ENCODE results near the gene DNMT1.
"Not testable (repeated sequence)": the region's sequence is repeated elsewhere in the genome, so short reads cannot be mapped to it uniquely, and the experiment has no call there.

The DNMT1 gene

DNA sequence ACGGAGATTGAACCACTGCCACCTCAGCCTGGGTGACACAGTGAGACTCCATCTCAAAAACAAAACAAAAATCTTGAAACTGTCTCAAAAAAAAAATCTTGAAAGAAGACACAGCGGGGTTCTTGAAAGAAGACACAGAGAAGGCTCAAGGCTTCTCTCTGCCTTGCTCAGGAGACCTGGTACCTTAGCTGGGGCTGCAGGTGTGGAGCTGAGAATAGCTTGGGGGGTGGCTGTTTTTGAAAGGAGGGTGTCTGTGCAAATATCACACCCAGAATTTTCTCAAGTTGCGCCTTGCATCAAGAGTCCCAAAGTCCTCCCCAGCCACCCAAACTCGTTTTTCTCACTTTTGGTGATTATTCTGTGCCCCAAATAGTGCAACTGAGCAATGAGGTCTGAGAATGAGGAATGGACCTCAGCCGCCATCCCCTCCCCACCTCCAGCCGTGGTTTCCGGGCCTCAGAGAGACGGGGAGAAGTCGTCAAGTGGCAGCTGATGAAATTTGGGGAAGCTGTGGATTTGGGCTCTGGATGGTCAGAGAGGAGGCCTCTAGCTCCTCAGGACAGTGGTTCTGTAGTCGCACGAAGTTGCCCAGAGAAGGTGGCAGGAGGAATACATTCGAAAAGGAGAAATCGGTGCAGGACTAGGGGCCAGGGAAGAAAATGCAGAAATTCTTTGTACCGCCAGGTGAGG lies 27.6 kb upstream of the DNMT1 start:
- no peak for DNase-seq (ENCODE audit: low read depth in 2 of 2, low spot score in 1 of 2)

DNA sequence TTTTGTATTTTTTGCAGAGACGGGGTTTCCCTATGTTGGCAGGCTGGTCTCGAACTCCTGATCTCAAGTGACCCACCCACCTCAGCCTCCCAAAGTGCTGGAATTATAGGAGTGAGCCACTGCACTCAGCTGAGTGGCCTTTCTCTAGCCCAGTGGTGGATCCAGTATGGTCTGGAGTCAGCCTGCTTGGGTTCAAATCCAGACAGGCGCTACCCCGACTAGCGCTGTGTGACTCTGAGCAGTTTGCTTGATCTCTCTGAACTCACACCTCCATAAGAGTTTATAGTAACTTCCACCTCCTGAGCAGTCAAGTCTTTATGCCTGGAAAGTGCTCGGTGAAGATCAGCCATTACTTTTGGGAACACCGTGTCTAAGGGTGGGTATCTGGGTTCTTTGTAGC lies 25.9 kb upstream of the DNMT1 start:
- DNase-seq (ENCODE audit: low read depth in 2 of 2, low spot score in 1 of 2), result no peak

DNA sequence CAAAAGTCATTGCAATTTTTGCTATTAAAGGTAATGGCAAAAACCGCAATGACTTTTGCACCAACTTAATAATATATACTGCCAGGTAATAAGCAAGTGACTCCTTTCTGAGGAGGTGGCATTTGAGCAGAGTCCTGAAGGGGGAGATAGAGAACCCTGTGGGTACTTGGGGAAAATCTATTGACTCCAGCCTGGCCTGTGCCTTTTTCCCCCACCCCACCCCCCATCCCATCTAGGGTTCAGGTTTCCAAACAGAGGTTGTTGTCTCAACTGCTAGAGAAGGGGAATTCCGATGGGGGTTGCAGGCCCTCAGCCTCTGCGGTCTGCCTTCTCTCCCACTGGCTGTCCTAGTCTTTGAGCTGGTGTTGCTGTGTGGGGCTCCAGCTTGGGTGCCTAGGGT lies 24.9 kb upstream of the DNMT1 start:
- DNase-seq (ENCODE audit: low read depth in 2 of 2, low spot score in 1 of 2), result no peak

DNA sequence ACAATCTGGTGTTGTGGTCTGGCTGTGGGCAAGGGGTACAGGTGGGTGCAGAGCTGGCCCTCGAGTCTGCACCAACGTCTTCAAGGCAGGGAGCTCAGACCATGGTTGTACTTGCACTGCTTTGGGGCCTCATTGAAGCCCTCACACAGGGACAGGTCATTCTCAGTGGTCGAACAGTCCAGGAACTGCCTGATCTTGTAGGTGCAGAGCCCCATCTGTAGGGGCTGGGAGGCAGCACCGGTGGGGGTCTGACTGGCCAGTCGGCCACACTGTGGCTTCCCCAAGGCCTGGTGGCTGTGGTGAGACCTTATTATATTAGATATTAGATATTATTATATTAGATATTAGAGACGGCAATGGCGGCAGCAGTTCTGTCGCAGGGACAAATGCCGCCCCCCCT lies 22.3 kb upstream of the DNMT1 start:
- no peak for DNase-seq (ENCODE audit: low read depth in 2 of 2, low spot score in 1 of 2)

DNA sequence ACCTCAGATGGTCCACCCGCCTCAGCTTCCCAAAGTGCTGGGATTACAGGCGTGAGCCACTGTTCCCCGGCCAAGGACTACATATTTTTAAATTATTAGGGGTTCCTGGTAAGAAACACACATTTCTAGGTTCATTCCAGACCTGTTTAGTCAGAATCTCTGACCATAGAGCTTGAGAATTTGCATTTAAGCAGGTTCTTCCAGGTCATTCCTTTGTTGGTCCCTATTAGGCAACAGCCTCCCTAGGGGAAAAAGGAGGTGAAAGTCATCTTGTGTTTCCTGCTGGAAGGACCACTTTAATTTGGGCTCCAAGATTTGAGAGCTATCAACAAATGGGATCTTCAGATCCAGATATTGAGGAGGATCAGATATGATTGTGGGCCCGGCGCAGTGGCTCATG lies 20.0 kb upstream of the DNMT1 start:
- no peak for DNase-seq (ENCODE audit: low read depth in 2 of 2, low spot score in 1 of 2)

DNA sequence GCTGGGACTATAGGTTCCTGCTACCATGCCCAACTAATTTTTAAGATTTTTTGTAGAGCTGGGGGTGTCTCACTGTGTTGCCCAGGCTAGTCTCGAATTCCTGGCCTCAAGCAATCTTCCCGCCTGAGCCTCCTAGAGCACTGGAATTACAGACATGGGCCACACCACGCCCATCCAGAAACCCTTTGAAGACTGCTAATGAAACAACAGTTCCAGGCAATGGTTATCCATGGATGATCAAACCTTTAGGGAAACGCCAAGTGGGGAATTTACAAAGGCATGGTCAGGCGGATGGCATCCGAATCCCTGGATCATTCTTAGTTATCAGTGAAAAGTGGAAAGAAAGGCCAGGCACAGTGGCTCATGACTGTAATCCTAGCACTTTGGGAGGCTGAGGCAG lies 16.9 kb upstream of the DNMT1 start:
- DNase-seq (ENCODE audit: low read depth in 2 of 2, low spot score in 1 of 2), result no peak

DNA sequence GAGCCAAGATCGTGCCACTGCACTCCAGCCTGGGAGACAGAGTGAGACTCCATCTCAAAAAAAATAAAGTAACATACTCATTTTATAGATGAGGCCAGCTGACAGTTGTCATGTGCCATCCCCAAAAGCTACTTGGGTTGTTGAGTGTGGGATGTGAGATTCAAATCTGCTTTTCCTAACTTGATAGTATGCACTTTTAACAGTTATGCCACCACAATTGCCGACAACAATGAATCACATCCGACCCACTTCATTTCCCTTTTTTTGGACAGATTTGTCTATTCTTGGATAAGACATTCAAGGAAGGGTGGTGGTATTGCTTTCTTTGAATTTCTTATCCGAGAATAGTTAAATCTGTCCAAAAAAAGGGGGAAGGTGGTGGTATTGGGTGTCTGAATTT lies 16.3 kb upstream of the DNMT1 start:
- DNase-seq (ENCODE audit: low read depth in 2 of 2, low spot score in 1 of 2), result no peak

DNA sequence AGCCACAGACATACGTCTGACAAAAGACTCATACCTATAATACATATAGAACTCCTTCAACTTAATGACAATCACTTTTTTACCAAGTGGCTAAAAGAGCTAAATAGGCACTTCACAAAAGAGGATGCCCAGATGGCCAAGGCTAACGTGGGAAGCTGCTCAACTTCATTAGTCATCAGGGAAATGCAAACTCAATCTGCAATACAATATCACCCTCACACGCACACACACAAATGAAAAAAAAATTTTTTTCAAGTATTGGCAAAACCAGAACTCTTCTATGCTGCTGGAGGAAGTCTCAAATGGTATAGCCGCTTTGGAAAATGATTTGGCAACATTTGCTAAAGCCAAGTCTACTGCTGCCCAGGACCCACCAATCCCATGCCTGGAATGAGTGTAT lies 14.6 kb upstream of the DNMT1 start:
- no peak for DNase-seq (ENCODE audit: low read depth in 2 of 2, low spot score in 1 of 2)

DNA sequence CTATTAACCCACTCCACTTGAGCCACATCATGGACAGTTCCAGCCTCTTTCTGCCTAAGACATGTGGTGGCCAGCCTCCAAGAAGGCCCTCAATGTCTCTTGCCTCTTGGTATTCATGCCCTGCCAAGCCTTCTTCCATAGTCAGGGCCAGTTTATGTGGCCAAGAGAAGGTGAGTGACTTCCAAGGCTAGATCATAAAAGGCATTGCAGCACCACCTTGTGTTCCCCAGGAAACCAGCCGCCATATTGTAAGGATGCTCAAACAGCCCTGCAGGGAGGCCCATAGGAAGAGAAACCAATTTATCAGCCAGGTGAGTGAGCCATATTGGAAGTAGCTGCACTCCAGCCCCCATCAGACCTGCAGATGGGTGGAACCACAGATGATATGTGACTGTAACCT lies 12.3 kb upstream of the DNMT1 start:
- DNase-seq (ENCODE audit: low read depth in 2 of 2, low spot score in 1 of 2), result no peak

DNA sequence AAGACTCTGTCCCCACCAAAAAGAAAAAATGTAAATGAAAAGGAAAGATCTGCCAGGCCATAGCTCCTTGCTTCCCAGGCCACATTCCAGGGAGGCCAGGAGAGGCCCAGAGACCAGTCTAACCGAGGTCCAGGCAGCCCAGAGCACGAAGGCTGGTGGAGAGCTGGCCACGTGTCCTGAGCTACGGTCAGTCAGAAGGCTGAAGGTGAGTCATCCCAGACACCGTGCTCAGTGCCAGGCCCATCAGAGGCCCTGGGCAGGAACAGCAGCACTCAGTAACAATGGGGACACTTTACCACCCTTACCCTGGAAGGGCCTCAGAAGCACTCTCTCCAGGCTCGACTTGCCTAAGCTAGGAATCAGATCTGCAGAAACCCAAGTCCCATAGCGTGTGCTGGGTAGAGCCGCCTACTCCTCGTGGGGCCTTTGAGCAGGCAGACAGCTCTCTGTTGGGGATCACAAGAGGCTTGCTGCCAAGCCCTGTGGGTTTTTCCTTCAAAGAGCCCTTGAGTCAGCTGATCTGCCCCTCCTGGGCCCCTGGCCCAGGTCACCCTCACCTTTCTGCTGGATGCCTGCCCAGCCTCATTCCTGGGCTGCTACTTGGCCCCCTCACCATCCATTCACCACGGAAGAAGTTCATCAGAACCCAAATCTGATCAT lies 11.6 kb upstream of the DNMT1 start:
- no peak for DNase-seq (ENCODE audit: low read depth in 2 of 2, low spot score in 1 of 2)

DNA sequence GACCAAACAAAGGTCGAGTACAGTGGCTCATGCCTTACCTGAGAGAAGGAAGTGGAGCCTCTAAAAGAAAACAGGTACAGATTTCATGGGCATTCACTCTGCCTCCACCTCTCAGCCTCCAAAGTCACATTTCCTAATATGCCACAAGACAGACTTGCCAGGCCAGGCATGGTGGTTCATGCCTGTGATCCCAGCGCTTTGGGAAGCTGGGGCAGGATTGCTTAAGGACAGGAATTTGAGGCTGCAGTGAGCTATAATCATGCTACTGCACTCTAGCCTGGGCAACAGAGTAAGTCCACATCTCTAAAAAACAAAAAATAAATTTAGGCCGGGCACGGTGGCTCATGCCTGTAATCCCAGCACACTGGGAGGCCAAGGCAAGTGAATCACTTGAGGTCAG lies 10.9 kb upstream of the DNMT1 start:
- no peak for DNase-seq (ENCODE audit: low read depth in 2 of 2, low spot score in 1 of 2)

DNA sequence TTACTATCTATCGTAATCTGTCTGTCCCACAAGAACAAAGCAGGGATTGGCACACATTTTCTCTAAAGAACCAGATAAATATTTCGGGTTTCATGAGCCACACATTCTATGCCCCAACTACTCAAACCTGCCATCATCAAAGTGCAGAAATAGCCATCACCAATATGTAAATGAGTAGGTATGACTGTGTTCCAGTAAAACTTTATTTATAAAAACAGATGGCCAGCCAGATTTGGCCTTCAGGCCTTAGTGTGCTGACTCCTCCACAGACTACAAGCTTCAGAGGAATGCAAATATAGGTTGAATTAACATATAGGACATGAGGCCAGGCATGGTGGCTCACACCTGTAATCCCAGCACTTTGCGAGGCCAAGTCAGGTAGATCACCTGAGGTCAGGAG lies 8.9 kb upstream of the DNMT1 start:
- DNase-seq (ENCODE audit: low read depth in 2 of 2, low spot score in 1 of 2), result no peak

DNA sequence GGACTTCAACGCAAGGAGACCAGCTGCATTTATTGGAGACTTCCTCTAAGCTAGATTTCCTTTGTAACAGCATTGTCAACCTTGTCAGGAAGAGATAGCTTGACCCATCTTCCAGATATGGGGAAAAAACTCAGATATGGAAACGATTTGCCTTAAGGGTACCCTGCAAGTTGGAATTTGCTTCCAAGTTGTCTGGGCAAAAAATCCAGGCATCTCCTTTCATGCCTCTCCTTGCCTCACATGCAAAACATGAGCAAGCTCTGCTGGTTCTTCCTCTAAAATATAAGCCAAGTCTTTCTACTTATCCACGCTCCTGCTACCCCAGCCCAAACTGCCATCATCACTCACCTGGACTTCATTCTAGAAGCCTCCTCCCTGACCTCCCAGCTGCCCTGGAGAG lies 6.4 kb upstream of the DNMT1 start:
- no peak for DNase-seq (ENCODE audit: low read depth in 2 of 2, low spot score in 1 of 2)

DNA sequence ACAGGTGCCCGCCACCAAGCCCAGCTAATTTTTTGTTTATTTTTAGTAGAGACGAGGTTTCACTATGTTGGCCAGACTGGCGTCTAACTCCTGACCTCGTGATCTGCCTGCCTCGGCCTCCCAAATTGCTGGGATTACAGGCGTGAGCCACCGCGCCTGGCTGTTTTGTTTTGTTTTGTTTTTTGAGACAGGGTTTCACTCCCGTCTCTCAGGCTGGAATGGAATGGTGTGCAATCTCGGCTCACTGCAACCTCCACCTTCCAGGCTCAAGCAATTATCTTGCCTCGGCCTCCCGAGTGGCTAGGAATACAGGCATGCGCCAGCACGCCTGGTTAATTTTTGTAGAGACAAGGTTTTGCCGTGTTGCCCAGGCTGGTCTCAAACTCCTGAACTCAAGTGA lies 5.3 kb upstream of the DNMT1 start:
- DNase-seq (ENCODE audit: low read depth in 2 of 2, low spot score in 1 of 2), result not testable (repeated sequence)

DNA sequence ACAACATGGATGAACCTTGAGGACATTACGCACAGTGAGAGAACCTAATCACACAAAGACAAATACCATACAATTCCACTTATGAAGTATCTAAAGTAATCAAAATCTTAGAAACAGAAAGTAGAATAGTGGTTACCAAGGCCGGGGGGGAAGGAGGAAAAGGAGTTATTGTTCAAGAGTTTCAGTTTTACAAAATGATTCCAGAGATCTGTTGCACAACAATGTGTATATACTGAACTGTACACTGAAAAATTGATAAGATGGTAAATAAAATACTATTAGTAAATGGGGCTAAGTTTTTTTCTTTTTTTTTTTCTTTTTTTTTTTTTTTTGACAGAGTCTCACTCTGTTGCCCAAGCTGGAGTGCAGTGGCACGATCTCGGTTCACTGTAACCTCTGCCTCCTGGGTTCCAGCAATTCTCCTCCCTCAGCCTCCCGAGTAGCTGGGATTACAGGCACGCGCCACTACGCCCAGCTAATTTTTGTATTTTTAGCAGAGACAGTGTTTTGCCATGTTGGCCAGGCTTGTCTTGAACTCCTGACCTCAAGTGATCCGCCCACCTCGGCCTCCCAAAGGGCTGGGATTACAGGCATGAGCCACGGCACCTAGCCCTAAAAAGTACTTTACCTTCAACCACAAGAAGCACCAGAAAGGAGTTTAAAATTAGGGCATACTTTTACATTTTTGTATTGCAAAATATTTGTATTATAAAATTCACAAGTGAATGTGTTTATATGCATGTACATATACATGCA lies 4.3 kb upstream of the DNMT1 start:
- DNase-seq (ENCODE audit: low read depth in 2 of 2, low spot score in 1 of 2), result not testable (repeated sequence)

DNA sequence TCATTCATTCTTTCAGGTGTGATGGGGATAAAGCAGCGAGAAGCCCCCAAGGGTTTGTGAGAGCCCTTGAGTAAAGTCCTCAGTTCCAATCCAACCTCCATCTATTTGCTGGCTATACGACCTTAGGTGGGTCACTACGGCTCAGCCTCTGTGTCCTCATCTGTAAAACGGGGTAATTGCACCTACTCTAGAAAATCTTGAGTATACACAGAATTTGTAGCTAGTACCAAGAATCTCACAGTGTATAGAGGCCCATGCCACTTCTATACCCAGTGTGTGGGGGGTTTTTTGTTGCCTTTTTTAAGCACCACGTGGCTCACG lies 406 bp upstream of the DNMT1 start:
- no peak for DNase-seq (ENCODE audit: low read depth in 2 of 2, low spot score in 1 of 2)

DNA sequence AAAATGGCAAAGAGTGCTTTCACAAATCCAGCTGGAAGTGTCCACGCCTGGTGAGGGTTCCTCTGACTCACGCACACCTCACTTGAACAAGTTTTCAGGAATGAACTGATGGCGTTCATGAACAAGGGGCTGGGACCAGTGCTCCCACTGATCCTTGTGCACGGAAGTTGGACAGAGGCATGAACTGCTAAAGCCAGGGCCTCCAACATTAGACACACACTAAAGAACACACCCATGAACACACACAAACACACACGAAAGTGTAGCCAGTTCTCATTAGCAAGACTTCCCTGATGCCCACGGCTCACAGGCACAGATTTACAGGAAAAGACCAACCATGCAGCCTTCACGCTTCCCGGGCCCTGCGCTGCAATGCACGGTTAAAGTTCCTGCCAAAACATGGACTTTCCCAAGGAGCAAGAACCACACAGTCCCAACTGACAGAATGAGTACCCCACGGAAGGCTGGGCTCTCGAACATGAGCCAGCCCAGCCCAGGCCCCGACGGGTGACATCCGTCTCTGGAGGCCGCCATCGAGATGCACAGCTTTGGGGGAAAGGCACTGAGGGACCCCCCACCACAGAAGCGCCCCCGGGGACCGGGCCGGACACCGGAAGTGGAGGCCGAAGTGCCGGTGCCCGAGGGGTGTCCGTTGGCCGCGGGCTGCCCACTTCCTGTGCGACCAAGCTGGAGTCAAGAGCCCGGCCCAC lies 808 bp downstream of the DNMT1 start:
- DNase-seq (ENCODE audit: low read depth in 2 of 2, low spot score in 1 of 2), result no peak

DNA sequence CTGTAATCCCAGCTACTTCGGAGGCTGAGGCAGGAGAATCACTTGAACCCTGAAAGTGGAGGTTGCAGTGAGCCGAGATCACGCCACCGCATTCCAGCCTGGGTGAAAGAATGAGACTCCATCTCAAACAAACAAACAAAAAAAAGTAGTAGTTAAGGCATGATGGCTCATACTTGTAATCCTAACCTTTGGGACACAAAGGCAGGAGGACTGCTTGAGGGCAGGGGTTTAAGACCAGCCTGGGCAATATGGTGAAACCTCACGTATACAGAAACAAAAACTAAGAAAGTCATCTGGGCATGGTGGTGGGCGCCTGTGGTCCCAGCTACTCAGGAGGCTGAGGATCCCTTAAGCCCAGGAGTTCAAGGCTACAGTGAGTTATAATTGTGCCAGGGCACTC lies 1.8 kb downstream of the DNMT1 start:
- DNase-seq (ENCODE audit: low read depth in 2 of 2, low spot score in 1 of 2), result no peak

DNA sequence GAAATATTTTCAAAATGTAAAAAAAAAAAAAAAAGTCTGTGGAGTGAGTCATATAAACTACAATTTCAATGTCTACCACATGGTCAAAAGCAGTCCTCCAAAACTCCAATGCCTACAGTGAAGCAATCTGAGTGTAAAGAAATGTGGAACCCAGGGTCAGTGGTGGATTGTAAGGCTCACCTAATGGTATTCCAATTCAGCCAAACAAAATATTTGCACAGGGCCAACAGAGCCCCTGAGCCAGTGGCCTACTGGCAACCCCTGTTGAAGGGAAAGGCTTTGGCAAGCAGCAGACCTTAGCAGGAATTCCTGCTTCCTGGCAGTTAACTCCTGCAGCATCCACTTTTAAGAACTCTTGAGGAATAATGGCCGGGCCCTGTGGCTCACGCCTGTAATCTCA lies 3.4 kb downstream of the DNMT1 start:
- DNase-seq (ENCODE audit: low read depth in 2 of 2, low spot score in 1 of 2), result no peak

DNA sequence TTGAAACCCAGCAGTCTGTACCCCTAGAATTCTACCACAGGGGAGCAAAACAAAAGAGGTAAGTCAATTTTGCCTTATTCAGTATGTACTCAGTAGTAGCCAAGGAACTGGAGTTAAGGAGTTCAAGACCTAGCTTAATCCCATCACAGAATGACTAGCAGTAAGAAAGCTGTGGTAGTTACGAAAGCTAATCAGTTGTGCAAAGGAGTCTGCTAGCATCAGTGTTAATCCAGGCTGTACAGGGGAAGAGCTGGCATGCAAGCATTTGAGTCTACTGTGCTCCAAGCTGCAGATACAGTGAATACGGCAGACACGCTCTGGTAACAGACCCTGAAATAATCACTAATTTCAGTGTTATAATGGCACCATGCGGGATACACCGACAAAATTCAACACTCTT lies 4.7 kb downstream of the DNMT1 start:
- DNase-seq (ENCODE audit: low read depth in 2 of 2, low spot score in 1 of 2), result no peak

DNA sequence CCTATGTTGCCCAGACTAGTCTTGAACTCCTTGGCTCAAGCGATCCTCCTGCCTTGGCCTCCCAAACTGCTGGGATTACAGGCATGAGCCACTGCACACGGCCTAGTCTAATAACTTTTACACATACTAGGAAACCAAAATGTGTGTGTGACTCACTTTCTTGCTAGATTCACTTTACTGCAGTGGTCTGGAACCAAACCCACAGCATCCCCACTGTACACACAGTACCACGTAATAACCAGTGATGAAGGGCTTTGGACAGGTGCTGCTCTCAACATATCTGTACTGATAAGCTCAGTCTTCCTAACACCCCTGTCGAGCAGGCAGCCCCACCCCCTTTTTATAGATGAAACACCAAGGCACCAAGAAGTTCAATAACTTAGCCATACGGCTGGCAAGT lies 5.1 kb downstream of the DNMT1 start:
- DNase-seq (ENCODE audit: low read depth in 2 of 2, low spot score in 1 of 2), result no peak

DNA sequence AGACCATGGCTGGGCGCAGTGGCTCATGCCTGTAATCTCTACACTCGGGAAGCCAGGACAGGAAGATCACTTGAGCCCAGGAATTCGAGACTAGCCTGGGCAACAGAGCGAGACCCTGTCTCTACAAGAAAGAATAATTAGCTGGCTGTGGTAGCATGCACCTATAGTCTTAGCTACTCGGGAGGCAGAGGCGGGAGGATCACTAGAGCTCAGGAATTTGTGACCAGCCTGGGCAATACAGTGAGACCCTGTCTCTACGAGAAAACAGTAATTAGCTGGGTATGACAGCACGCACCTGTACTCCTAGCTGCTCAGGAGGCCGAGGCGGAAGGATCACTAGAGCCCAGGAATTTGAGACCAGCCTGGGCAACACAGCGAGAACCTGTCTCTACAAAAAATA lies 7.4 kb downstream of the DNMT1 start:
- no peak for DNase-seq (ENCODE audit: low read depth in 2 of 2, low spot score in 1 of 2)
